ENCODE measurements around the gene ZMYND12. TPM values are rescaled to one million over a fixed set of nuclear protein-coding genes. Genes with fewer than 3 reads are reported as not detected.
A peak's percentile ranks its signal among the peaks of the same experiment; 100 is the strongest.

ZMYND12 gene
- total RNA-seq, 1 experiment from 2014 or later = 1.7 TPM

DNA sequence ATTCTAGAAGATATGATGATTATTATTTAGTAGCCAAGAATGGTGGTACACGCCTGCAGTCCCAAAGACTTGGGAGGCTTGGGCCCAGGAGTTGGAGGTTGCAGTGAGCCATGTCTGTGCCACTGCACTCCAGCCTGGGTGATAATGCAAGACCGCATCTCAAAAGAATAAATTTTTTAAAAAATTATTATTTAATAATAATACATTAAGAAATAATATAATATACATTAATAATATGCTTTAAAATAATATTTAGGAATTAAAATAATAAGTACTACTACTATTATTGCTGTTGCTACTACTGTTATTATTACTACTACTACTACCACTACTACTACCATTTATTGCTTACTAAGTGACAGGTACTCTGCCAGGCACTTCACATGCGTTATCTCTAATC lies 34.4 kb upstream of the ZMYND12 start:
- Histone ChIP-seq H2AFZ (no peak overlapping the region), H3K4me3 (no peak overlapping the region), H3K4me2 (no peak overlapping the region), H4K20me1 (ENCODE audit: insufficient read depth) (no peaks in the 10 kb centered on the region), H3K9me2 (ENCODE audit: insufficient read depth) (no peaks in the 10 kb centered on the region), H3K27me3 (ENCODE audit: insufficient read depth, low read depth) (no peaks in the 10 kb centered on the region), H3K4me1 (replicated peaks; ENCODE audit: insufficient read depth) (no peaks in the 10 kb centered on the region), H3F3A (ENCODE audit: insufficient read depth, low read depth) (no peaks in the 10 kb centered on the region), H3K9me3 (ENCODE audit: insufficient read depth, low read depth) (0 out of 2 replicates have a peak, but pooled peaks cover 6% of the 10 kb centered on the region), H3K79me2 (ENCODE audit: low read depth) (no peaks in the 10 kb centered on the region), H3K27ac (no peak overlapping the region), H3K36me3 (ENCODE audit: low read depth) (no peaks in the 10 kb centered on the region)
- ChIA-PET POLR2A (ENCODE audit: unreplicated experiment) (no interaction called here), CTCF (no interaction called here)
- TF ChIP-seq, protein P1, sequence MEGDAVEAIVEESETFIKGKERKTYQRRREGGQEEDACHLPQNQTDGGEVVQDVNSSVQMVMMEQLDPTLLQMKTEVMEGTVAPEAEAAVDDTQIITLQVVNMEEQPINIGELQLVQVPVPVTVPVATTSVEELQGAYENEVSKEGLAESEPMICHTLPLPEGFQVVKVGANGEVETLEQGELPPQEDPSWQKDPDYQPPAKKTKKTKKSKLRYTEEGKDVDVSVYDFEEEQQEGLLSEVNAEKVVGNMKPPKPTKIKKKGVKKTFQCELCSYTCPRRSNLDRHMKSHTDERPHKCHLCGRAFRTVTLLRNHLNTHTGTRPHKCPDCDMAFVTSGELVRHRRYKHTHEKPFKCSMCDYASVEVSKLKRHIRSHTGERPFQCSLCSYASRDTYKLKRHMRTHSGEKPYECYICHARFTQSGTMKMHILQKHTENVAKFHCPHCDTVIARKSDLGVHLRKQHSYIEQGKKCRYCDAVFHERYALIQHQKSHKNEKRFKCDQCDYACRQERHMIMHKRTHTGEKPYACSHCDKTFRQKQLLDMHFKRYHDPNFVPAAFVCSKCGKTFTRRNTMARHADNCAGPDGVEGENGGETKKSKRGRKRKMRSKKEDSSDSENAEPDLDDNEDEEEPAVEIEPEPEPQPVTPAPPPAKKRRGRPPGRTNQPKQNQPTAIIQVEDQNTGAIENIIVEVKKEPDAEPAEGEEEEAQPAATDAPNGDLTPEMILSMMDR (conservative IDR thresholded peaks at IDR 0.05) = no peak
- no peak for TF ChIP-seq EZH2 (IDR thresholded peaks at IDR 0.05; ENCODE audit: low read depth)
- no peak for DNase-seq
- intact Hi-C loops (cut with micrococcal nuclease; ENCODE audit: unreplicated experiment) = no loop called here
- no TSS peak for BruUV-seq (replicated peaks)

DNA sequence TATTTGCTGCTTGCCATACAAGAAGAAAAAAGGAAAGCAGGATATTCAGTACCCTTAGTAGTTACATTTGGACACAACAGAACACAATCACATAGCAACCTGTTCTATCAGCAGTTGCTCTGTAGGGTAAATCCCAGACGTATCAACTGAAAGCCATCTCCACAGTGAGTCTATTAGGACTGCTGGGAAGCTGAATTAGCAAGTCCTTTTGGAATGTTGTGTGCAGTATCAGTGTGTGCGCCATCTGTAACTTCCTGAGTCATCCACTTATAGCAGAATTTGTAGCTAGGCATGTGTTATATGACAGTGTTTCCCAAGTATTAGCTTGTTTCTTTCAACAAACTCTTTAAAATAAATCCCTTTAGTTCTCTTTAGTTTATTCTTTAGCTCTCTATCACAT lies 28.6 kb upstream of the ZMYND12 start:
- TF ChIP-seq, protein P1 (conservative IDR thresholded peaks at IDR 0.05) = no peak
- TF ChIP-seq EZH2 (IDR thresholded peaks at IDR 0.05; ENCODE audit: low read depth) = no peak
- 0 out of 2 replicates have a peak overlapping the region, but pooled peaks have one; percentile 54 for H2AFZ ChIP-seq
- no peaks in the 10 kb centered on the region for H3K79me2 ChIP-seq (ENCODE audit: low read depth)
- H3K4me3 ChIP-seq = no peak overlapping the region
- peak; percentile 46 to 63 for DNase-seq
- intact Hi-C loops (cut with micrococcal nuclease; ENCODE audit: unreplicated experiment) = loop anchor here (1.0 kb wide), 1 partner anchor 21 kb away; the partner anchor contains the start of gene CCDC30
- no TSS peak for BruUV-seq (replicated peaks)
- H3K27me3 ChIP-seq (ENCODE audit: insufficient read depth, low read depth) = no peaks in the 10 kb centered on the region
- no peaks in the 10 kb centered on the region for H3K9me3 ChIP-seq (ENCODE audit: insufficient read depth, low read depth)
- no peaks in the 10 kb centered on the region for H4K20me1 ChIP-seq (ENCODE audit: insufficient read depth)
- H3K4me1 ChIP-seq (replicated peaks; ENCODE audit: insufficient read depth) = peaks cover 6% of the 10 kb centered on the region; the same call in 1 of the 2 replicates
- ChIA-PET POLR2A (ENCODE audit: unreplicated experiment) (interaction anchor here (0.5 to 0.6 kb wide), 5 partner anchors 22 to 911 kb away, joined by 3 to 5 read pairs (median 4); partner anchors contain the start of gene CCDC30), CTCF (interaction anchor here (0.7 kb wide), 1 partner anchor 140 kb away, joined by 3 read pairs; no protein-coding TSS in a partner anchor)
- H3K36me3 ChIP-seq (ENCODE audit: low read depth) = no peaks in the 10 kb centered on the region
- H3K27ac ChIP-seq = 0 out of 2 replicates have a peak overlapping the region, but pooled peaks have one; percentile 34
- no peaks in the 10 kb centered on the region for H3K9me2 ChIP-seq (ENCODE audit: insufficient read depth)
- H3K4me2 ChIP-seq = peak overlapping the region; percentile 15; the same call in 1 of the 2 replicates
- H3F3A ChIP-seq (ENCODE audit: insufficient read depth, low read depth) = no peaks in the 10 kb centered on the region

DNA sequence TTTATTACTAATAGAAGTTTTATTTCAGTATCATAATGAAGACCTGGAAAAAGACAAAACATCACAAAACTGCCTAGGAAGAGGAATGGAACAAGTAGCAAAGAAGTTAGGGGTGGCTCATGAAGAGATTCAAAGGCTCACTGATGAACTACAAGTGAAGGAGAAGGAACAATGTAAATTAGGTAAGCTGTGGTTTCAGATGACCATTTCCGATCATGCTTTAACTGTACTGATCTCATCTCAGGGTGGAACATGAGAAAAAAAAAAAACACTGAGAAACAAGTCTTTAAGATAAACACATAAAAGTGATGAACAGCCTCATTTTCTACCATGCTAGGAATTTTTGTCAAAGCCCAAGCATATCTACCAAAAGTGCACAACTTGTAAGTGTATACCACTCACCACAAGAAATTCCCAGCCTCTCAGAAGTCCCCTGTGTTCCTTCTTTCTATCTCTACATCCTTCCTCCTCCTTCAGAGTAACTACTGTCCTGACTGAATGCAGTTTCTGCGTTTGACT lies 26.9 kb upstream of the ZMYND12 start:
- Histone ChIP-seq H3K36me3 (ENCODE audit: low read depth) (no peaks in the 10 kb centered on the region), H3K9me3 (ENCODE audit: insufficient read depth, low read depth) (no peaks in the 10 kb centered on the region)

More for the DNA sequence above, 26.9 kb upstream of the ZMYND12 start:
- POLR2A ChIA-PET (ENCODE audit: unreplicated experiment) = no interaction called here
- Histone ChIP-seq H3K4me2 (no peak overlapping the region), H3K4me3 (no peak overlapping the region), H3K9me2 (ENCODE audit: insufficient read depth) (no peaks in the 10 kb centered on the region), H3K79me2 (ENCODE audit: low read depth) (no peaks in the 10 kb centered on the region), H4K20me1 (ENCODE audit: insufficient read depth) (no peaks in the 10 kb centered on the region), H3K27ac (no peak overlapping the region), H3K27me3 (ENCODE audit: insufficient read depth, low read depth) (no peaks in the 10 kb centered on the region), H3K4me1 (replicated peaks; ENCODE audit: insufficient read depth) (peaks cover 6% of the 10 kb centered on the region; the same call in 1 of the 2 replicates), H2AFZ (no peak overlapping the region), H3F3A (ENCODE audit: insufficient read depth, low read depth) (no peaks in the 10 kb centered on the region)
- TF ChIP-seq, protein P1 (conservative IDR thresholded peaks at IDR 0.05) = no peak
- no peak for TF ChIP-seq EZH2 (IDR thresholded peaks at IDR 0.05; ENCODE audit: low read depth)
- no TSS peak for BruUV-seq (replicated peaks)
- CTCF ChIA-PET = no interaction called here
- no peak for DNase-seq
- intact Hi-C loops (cut with micrococcal nuclease; ENCODE audit: unreplicated experiment) = no loop called here

Data from PC-9 (cell line).